Measurements from ENCODE around the gene PLCB3.

Gene PLCB3

DNA sequence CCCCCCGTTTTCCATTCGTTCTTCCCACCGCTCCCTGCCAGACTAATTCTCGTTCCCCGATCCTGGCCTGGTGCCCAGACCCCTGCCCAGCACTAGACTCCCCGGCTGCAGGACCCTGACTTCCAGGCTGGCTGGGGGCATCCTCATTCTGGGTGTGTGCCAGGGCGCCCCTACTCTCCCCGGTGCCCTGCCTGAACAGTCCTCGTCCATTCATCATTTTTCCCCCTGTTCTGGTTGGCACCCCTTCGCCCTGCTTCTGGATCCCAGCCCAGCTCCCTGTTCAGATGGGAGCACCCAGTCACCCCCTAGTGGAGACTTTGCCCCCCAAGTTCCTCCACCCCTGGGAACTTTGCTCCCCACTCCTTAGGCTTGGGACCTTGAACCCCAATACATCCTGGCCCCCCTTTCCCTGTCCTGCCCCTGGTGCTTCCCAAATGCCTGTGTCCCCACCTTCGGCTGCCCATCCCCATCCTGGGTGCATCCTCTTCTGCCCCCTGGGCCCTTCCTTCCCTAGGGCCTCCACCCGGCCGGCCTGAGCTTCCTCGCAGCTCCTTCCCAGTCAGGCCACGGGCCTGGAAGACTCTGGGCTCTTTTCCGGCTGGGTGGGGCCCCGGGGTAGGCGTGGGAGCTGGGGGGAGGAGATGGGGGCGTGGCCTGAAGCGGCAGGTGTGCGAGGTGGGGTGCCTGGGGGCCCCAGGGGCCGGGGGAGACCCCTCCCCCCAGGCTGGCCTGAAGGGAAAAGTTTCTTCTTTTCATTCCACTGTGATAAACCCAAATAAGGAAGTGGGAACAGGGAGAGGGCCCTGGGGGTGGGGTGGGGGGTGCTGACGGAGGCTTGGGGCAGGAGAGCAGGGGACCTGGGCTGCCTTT is 908 bp downstream of the PLCB3 start:
- DNase-seq, result no peak

DNA sequence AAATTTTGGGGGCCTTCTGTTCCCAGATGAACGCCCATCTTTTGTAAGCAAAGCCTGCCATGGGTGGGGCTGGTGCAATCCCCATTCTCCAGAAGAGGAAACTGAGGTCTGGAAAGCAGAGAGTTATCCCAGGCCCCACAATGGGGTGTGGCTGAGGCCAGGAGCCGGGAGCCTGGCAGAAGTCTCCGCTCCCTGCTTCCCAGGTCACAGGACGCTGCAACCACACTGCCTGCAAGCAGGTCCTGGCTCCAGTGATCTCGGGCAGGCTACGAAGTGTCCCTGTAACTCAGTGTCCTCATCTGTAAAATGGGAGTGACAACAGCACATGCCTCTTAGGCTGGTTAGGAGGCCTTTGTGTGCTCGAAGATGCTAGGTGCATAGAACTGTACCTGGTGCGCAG is 1.7 kb downstream of the PLCB3 start:
- no peak for DNase-seq

DNA sequence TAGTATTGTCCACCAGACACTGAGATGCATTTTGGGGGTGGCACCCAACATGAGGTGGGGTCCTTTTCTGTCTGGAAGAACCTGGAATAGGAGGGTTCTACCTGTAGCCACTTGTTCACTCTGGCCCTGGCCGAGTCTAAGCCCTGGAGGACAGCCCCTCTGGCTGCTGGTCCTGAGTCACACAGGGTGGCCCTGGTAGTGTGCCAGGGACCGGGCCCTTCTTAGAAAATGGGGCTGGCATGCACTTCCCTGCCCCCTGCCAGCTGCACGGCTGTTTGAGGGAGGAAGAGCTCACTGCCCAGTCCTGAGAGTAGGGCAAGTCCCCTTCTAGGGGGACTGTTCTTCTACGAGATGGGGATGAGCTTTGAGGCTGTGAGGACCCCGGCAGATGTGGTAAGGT is 2.2 kb downstream of the PLCB3 start:
- no peak for DNase-seq

DNA sequence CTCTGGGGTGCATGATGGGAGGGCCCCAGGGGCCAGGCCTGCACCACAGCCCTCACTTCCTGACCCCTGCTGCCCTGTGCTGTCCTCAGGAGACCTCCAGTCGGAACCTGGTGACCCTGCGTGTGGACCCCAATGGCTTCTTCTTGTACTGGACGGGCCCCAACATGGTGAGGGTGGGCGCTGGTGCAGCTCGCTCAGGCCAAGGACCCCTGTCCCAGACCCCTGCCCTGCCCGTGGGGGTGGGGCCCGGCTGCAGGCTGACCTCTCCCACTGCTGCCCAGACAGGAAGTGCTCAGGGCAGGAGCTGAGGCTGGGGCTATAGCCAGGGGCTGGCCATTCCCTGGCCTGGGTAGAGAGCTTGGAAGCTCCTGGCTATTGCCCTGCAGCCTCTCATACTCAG is 3.0 kb downstream of the PLCB3 start:
- no peak for DNase-seq

DNA sequence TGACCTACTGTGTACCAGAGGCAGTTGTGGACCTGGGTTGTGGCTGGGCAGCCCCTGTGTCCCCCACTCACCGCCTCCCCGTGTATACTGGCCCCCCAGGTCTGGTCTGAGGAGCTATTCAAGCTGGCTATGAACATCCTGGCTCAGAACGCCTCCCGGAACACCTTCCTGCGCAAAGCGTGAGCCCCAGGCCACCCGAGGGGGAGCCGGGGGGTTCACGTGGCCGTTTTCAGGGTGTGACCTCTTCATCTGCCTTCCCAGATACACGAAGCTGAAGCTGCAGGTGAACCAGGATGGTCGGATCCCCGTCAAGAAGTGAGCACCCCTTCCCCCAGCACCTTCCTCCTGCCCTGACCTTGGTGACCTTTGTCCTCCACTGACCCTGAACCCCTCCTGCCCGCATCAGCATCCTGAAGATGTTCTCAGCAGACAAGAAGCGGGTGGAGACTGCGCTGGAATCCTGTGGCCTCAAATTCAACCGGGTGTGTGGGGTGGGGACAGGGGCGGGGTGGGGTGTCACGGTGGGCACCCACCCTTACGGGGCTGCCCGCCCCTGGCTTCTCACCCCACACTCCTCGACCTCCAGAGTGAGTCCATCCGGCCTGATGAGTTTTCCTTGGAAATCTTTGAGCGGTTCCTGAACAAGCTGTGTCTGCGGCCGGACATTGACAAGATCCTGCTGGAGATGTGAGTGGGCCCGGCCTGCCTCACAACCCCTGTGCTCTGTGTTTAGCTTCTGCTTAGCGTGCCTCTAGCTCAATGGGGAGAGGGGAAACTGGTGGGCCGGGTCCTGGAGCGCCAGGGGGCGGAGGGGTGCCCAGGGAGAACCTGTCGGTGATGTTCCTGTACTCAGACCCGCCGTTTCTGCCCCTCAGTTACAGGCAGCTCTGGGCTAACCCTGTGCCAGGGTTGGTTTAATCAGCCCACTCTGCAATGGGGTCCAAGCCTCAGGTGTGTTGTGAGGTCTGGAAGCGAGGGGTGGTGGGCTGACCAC is 4.1 kb downstream of the PLCB3 start:
- no peak for DNase-seq

DNA sequence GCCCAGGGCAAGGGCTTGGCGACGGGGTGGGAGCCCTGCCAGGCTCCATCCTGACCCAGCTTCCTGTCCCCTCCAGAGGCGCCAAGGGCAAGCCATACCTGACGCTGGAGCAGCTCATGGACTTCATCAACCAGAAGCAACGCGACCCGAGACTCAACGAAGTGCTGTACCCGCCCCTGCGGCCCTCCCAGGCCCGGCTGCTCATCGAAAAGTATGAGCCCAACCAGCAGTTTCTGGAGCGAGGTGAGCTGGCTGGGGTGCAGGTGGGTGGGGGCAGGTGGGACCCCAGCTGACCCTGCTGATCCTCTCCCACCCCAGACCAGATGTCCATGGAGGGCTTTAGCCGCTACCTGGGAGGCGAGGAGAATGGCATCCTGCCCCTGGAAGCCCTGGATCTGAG is 5.0 kb downstream of the PLCB3 start:
- no peak for DNase-seq

DNA sequence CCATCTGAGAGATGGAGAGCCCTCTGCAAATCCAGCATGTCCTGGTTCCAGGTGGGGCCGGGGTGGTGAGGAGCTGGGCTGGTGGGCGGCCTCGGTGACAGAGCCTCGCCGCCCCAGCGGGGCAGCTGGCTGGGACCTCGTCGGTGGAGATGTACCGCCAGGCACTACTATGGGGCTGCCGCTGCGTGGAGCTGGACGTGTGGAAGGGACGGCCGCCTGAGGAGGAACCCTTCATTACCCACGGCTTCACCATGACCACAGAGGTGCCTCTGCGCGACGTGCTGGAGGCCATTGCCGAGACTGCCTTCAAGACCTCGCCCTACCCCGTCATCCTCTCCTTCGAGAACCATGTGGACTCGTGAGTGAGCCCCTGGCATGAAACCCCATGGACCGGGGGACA is 7.0 kb downstream of the PLCB3 start:
- DNase-seq, result no peak

DNA sequence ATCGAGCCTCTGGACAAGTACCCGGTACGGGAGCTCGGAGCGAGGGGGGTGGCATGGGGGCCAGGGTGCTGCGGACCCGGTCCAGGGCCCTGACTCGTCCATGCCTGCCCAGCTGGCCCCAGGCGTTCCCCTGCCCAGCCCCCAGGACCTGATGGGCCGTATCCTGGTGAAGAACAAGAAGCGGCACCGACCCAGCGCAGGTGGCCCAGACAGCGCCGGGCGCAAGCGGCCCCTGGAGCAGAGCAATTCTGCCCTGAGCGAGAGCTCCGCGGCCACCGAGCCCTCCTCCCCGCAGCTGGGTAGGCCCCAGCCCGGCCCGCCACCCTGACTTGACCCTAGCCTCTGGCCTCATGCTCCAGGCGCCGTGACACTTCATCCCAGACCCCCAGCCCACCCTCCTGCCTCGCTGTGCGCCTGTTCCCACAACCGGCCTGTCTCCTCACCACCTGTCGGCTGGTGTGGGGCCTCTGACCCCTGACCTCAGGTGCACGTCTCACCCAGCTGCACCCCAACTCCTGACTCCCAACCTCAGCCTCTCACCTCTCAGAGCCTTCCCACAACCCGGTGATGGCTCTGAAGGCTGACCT is 7.7 kb downstream of the PLCB3 start:
- no peak for DNase-seq

DNA sequence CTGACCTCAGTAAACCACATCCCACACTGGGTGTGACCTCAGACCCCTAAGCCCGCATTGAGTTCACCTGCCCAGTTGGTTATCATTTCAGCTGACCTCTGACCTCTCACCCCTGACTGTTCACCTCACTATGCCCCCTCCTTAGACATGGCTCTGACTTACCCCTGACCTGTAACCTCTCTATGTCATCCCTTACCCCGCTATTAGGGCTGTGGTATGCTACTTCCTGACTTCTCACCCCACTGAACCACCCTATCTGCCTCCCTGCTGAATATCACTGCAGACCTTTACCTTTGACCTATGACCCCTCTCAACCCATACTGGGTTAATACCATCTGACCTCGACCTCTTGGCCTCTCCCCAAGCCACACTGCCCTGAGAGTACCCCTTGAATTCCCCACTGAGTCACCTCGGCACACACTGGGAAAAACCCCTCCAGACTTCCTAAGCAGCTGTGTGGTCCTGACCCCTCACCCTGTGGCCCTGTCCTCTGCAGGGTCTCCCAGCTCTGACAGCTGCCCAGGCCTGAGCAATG is 8.3 kb downstream of the PLCB3 start:
- DNase-seq, result no peak

DNA sequence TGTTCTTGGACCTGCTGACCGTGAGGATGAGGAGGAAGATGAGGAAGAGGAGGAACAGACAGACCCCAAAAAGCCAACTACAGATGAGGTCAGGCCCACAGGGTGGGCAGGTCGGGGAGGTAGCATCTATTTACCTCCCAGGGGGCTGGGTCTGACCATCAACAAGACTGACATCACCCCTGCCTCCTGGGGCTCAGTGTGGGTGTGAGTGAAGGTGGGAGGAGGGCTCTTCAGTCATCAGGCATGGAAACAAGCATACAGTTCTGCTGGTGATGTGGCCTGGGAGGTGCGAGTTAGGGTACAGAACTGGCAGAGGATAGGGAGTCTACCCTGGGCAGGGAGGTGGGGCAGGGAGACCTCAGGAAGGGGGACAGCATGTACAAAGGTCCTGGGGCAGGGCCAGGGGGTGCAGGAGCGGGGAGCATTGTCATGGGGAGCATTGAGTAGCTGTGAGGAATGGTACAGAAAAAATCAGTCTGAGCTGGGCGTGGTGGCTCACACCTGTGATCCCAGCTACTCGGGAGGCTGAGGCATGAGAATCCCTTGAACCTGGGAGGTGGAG is 8.9 kb downstream of the PLCB3 start:
- no peak for DNase-seq

DNA sequence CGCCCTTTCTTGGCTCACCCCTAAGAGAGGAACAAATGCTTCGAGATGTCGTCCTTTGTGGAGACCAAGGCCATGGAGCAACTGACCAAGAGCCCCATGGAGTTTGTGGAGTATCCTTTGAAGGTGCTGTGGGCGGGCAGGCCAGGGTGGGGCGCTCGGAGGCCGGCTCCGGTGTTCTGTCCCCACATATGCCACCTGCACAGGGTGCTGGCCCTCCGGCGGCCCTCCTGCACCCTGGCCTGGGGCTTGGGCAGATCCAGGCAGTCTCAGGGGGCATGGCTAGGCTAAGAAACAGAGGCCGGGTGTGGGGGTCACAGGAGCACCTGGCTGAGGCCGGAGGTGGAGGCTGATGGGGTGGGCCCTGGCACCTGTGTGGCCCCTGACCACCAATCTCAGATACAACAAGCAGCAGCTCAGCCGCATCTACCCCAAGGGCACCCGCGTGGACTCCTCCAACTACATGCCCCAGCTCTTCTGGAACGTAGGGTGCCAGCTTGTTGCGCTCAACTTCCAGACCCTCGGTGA is 10.3 kb downstream of the PLCB3 start:
- no peak for DNase-seq

DNA sequence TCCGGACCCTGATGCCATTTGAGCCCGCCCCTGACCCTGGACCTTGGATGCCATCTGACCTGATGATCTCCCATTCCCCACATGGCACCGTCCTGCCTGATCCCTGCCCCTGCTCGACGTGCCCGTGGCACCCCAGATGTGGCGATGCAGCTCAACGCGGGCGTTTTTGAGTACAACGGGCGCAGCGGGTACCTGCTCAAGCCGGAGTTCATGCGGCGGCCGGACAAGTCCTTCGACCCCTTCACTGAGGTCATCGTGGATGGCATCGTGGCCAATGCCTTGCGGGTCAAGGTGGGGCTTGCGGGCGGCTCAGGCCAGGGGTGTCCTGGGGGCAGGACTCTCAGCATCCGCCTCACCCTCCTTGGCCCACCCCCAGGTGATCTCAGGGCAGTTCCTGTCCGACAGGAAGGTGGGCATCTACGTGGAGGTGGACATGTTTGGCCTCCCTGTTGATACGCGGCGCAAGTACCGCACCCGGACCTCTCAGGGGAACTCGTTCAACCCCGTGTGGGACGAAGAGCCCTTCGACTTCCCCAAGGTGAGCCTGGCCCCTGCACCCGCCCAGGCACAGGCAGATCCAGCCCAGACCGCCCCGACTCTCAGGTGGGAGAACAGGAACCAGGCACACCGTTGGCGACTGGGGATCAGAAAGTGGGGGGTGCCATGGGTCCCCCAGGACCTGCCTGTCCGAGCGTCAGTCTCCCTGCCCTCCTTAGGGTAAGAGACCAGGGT is 11.1 kb downstream of the PLCB3 start:
- DNase-seq, result no peak

DNA sequence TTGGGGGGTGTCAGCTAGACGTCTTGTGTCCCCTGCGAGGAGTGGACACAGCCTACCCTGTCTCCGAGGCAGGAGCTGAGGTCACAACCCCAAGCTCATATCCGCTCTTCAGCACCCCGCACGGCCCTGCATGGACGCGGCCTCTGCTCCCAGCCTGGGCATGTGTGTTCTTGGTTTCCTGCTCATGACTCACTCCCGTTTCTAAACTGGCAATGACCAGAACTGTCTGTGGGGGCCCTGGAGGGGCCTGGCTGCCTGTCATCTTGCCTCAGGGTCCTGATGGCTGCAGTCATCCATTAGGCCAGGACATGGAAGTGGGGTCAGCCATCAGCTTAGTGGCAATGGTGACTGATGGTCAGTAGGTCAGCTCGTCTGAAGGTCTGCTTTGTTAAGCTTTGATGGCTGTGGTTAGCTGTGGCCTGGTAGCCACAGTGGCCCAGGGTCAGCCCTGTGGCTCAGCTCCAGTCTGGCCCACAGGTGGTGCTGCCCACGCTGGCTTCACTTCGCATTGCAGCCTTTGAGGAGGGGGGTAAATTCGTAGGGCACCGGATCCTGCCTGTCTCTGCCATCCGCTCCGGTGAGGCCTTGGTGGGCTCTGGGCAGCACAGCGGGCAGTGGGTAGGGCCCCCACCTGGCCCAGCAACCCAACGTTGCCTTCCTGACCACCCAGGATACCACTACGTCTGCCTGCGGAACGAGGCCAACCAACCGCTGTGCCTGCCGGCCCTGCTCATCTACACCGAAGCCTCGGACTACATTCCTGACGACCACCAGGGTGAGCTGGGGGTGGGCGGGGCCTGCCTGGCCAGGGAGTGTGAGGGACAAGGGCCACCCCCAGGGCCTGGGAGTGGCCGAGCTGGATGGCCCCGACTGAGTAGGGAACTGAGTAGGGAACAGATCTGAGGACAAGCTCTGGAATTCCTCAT is 12.0 kb downstream of the PLCB3 start:
- no peak for DNase-seq

DNA sequence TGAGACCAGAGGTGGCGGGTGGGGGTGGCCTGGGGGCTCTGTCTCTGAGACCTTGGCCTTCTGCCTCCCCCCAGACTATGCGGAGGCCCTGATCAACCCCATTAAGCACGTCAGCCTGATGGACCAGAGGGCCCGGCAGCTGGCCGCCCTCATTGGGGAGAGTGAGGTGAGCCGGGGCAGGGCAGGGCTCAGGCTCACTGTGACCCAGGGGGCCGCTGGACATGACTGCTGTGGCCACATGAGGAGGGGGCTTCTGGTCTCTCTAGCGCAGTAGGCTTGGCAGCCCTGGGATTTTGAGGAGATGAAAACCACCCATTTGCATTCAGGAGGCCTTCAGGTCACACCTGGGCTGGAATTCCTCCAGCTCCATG is 12.6 kb downstream of the PLCB3 start:
- no peak for DNase-seq

DNA sequence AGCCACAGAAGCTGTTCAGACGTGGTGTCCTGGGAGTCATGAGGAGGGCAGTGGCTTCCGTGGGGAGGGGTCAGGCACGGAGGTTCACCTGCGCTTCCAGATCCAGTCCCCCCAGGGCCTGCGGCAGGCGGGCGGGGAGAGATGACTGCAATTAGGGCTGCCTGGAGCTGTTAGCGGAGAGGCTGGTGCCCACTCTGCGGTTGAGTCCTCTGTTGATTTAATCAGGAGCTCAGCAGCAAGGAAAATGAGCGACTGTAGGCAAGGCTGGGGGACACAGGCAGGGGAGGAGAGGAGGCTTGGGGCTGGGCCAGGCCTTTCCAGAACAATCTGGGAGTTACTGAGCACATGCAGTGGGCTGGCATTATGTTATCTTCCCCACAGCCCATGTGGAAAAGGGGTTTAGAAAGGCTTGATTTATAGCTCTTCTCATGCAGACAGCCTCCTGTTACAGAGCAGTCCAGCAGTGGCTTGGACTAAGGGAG is 13.1 kb downstream of the PLCB3 start:
- DNase-seq, result no peak

DNA sequence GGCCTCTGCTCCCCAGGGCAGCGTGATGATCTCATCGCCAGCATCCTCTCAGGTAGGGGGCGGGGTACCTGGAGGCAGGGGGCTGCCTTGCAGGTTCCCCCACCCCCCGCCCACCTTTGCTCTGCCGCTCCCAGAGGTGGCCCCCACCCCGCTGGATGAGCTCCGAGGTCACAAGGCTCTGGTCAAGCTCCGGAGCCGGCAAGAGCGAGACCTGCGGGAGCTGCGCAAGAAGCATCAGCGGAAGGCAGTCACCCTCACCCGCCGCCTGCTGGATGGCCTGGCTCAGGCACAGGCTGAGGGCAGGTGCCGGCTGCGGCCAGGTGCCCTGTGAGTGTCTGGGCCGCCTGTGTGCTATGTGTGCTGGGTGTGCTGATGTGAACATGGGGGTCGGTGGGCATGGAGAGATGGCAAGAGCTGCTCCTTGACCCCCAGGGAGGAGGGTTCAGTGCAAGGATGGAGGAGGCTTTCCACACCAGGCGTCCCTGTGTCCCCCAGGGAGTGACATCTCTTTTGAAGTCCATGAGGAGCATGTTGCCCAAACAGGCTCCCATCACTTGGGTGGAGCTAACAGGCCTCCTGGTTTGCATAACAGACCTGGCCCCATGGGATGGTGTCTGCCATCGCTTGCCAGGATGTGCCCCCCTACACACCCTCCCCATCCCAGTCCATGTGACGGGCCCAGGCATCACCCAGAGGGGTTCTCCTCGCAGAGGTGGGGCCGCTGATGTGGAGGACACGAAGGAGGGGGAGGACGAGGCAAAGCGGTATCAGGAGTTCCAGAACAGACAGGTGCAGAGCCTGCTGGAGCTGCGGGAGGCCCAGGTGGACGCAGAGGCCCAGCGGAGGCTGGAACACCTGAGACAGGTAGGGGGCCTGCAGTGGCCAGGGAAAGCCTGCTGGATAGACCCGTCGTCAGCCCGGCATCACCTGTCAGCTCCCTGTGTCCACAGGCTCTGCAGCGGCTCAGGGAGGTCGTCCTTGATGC is 14.1 kb downstream of the PLCB3 start:
- no peak for DNase-seq

DNA sequence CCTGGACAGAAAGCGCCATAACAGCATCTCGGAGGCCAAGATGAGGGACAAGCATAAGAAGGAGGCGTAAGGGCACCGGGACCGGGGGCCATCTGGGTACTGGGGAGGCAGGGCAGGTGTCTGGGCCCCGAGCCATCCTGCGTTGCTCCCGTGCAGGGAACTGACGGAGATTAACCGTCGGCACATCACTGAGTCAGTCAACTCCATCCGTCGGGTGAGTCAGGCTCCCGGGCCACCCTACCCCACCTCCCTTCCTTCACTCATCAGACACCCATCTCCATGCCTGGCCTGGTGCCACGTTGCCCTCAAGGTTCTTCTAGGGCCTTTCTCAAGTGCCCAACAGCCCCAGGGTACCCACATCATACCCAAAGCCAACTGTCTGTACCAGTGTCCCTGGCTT is 15.0 kb downstream of the PLCB3 start:
- DNase-seq, result no peak

DNA sequence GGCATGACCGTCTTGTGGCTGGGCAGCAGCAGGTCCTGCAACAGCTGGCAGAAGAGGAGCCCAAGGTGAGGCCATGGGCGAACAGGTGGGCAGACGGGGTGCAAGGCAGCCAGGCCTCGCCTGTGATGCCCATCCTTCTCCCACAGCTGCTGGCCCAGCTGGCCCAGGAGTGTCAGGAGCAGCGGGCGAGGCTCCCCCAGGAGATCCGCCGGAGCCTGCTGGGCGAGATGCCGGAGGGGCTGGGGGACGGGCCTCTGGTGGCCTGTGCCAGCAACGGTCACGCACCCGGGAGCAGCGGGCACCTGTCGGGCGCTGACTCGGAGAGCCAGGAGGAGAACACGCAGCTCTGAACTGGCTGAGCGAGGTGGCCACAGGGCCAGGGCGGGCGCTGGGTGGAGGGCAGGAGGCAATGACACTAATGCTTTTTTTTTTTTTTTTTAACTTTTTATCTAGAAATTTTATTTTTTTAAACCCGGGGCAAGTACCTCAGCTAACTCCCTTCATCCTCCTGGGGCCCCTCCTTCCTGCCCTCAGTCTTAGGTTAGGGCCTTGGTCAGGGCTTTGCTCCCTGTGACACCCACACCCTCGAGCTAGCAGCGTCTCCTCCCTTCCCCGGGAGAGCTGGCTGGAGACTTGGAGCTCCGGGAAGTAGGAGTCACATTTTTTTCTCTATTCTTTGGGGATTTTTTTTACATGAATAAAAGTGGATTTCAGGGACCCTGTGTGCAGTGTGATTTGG is 16.0 kb downstream of the PLCB3 start:
- DNase-seq, result no peak

Measured in activated T-cell treated with anti-CD3 and anti-CD28 coated beads for 4 hours (primary cell).